NCI-H2171 (cell line): ENCODE measurements around the gene SCARB1.

ENCODE experiments used
- DNase-seq: peaks from one replicate; lab custom pipeline; 2025; lab: John Stamatoyannopoulos, UW

SCARB1 gene

DNA sequence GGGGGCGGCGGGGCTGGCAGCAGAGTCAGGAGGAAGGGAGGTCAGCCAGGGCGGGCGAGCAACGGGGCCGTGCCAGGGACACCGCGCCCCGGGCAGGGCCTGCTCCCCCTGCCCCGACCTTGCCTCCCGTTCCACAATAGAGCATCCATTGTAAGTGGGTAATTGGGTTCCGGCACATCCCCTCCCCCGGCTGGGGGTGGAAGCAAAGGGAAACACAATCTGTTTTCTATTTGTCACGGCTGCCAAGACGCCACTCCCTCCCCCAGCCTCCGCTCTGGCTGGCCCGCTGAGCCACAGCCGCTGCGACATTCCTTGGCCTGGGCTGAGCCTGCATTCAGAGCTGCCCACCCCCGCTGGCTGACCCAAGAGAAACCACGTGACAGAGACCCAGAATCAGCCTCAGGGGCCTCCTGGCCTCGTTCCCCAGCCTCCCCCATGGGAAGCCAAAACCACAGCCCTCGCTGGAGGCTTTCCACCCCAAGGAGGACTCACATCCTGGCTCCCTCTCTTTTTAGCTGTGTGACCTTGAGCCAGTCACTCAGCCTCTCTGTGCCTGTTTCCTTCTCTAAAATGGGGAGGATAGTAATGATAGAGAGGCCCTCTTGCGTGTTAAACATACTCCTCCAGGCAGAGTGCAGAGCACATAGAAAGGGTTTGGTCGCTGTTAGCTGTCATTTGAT lies 117.6 kb downstream of the SCARB1 start:
- DNase-seq, result peak; percentile 84

DNA sequence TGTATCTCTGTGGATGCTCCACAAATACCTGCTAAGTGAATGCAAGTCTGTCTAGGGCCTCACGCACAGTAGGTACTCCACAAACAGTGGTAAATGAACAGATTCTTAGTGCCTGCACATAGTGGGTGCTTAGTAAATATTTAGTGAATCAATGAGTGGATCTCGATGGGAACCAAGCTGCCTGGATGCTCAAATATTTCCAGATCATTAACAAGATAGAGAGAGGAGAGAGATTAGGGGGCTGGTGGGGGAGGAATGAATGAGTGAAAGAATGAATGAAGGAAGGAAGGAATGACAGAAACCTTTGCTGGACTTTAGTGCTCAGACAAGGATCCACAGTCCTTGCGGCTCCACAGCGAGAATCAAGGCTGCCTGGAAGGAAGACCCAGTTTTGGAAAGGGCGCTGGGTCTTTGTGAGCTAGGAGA lies 118.2 kb downstream of the SCARB1 start:
- no peak for DNase-seq

DNA sequence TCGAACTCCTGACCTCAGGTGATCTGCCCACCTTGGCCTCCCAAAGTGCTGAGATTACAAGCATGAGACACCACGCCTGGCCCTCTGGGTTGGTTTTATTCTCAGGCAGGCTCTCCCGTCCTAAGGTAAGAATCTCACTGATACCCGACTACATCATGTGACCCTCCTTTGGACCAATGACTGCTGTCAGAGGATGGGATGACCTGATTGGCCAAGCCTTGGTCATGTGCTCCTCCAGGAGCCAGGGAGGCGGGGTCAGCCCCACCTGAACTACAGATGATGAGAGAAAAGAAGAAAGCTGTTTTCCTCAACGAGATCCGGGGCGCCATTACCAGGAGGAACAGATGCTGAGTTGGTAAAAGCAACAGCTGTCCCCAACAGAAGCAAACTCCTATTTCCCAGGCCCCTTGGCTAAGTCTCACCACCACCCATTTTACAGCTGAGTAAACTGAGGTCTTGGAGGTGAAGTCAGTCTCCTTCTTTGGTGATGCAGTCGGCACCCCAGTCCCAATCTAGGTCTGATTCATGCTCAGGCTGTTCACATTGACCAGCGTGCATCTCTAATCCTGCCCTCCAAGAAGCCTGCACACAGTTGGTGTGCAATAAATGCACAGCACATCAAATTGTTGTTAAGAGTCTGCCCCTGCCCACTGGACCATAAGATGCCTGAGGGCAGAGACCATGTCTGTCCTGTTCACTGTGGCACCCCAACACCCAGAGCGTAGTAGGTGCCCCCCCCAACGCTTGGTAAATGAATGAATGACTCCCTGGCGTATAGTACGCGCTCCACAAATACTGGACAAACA lies 118.8 kb downstream of the SCARB1 start:
- peak; percentile 96 for DNase-seq

DNA sequence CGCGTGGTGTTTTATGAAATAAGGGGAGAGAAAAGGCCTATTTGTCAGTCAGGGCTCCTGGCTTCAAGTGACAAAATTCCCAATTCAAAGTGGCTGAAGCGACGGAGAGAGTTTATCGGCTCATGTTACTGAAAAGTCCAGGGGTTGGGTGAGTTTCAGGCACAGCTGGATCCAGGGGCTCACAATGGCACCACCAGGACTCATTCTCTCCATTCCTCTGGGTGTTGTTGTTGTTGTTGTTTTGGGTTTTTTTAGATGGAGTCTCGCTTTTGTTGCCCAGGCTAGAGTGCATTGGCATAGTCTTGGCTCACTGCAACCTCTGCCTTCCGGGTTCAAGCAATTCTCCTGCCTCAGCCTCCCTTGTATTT lies 119.4 kb downstream of the SCARB1 start:
- DNase-seq, result no peak

DNA sequence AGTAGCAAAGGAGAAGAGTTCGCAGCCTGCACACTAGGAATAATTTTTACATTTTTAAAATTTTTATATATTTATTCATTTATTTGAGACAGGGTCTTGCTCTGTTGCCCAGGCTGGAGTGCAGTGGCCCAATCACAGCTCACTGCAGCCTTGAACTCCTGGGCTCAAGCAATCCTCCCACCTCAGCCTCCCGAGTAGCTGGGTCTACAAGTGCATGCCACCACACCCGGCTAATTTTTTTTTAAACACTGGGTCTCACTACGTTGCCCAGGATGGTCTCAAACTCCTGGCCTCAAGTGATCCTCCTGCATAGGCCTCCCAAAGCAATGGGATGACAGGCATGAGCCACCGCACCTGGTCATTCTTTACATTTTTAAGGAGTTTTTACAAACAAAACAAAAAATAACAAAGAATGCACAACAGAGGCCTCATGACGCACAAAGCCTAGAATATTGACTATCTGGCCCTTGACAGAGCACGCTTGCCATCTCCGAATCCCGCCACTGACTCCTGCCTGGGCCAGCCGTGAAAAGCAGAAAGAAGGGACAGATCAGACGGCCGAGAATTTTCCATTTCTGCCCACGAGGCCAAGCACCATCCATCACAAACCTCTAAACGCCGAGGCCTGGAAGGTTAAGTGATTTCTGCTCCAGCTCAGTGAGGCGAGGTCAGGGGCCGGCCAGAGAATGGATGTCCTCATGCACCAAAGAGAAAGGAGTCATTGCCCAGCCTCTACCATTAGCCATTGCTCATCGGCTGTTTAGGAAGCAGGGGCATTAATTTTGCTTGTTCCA lies 120.0 kb downstream of the SCARB1 start:
- DNase-seq, result no peak

DNA sequence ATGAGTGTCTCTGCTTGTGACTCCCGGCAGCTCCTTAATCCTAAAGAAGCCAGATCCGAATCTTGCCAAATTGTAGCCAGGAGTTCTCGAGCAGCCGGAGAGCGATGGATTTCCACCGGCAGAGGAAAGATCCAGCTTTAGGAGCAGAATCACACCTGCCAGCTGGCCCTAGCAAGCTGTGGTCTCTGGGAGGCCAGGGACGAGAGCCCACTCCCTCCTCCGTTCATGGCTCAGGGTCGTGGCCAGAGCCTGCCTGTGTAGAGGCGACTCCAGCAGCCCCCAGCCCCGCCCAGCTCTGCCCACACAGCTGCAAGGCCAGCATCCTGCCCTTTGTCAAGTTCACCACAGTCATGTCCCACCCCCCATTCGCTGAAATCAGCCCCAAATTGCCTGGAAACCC lies 121.0 kb downstream of the SCARB1 start:
- DNase-seq, result no peak

DNA sequence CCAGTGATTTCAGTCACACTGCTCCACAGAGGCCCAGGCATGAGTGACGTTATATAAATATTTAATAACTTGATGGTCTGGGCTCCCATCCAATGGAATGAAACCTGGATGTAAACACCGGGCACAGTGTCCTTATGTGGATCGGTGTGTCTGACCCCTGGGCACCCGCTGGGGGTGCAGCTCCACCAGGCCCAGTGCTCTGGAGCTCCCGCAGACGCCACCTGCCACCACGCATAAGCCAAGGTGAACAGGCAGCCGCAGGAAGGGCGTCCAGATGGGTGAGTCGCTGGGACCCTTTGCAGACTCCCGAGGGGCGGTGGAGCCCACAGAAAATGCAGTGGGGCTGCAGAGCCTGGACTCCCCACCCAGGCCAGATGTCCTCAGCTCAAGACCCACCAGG lies 121.6 kb downstream of the SCARB1 start:
- DNase-seq, result peak; percentile 50

DNA sequence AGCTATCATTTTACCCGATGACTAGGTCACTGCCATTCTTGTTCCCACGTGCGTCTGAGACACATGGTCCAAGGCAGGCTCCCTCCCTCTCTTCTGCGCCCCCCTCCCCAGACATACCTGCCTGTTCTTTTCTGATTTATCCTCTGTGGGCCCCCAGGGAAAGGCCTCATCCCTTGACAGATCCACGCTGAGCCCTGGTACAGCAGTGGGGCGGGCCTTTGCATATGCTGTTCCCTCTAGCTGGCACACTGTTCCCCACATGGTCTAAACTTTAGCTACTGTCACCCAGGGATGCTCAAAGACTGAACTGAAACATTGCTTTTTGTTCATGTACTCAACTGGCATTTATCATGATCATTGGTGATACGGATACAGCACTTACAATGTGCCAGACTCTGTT lies 122.5 kb downstream of the SCARB1 start:
- no peak for DNase-seq

DNA sequence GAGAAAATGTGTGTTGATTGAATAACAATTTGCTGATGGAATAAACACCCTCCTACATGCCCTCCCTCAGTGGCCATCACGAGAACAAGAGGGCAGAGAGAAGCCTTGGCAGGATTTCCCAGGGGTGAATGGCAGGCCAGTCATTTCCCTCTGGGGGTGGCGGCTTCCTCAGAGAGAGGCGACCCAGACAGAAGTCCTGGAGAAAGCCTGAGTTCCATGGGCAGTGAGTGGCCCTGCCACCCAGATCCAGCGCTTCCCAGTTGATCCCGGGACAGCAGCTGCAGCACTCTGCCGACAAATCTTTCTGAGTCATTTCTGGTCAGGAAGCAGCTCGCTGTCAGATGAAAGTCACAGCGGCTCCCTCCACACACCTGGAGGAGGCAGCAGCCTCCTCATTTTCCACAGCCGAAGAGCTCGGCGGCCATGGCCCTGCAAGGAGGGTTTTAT lies 123.0 kb downstream of the SCARB1 start:
- no peak for DNase-seq

DNA sequence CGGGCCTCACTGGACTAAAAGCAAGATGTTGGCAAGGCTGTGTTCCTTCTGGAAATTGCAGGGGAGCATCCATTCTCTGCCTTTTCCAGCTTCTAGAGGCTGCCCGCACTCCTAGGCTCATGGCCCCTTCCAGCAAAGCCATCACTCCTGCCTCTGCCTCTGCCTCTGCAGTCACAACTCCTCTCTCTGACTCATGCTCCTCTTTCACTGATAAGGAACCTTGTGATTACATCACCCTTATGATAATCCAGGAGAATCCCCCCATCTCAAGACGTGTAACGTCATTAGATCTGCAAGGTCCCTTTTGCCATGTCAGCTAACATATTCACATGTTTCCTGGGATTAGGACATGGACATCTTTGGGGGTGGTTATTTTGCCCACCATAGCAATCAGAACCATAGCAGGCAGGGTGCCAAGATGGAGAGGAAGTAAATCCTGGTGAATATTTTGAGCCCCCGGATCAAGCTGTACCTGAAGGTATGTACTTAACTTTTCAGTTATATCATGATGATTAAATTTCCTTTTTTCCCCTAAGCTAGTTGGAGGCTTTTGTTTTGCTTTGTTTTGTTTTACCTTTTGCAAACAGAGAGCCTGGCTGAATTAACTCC lies 123.6 kb downstream of the SCARB1 start:
- DNase-seq, result no peak

DNA sequence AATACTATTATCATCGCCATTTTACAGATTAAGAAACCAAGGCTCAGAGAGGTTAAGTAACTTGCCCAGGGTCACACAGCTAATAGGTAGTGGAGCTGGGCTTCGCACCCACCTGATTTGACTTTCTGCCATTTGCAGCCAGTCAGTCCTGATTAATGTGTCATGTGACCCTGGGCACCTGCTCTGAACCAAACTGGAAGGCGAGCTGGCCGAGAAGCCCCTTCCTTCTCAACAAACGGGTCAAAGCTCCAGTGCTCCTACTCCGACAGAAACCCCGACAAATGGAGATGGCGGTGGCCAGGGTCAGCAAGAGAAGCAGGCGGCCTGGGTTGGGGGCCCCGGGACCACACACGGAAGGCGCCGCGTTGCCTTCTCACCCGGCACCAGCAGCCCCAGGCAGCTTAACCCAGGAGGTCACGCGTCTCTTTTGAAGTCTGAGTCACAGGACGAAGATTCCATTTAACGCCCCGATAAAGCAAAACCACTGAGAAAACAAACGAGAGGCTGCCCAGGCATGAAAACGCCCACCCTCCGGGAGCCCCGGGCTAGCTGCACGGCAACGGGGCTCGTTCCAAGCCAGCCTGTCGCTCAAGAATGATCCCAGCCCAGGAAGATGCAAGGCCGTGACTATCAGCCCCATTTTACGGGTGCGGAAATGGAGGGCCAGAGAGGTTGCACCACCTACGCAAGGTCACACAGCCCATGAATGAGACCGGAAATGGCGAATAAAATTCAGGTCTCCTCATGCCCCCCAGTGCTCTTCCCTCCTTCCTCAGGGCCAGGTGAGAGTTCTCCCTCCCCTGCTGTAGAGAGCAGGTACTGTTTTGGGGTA lies 124.8 kb downstream of the SCARB1 start:
- no peak for DNase-seq

DNA sequence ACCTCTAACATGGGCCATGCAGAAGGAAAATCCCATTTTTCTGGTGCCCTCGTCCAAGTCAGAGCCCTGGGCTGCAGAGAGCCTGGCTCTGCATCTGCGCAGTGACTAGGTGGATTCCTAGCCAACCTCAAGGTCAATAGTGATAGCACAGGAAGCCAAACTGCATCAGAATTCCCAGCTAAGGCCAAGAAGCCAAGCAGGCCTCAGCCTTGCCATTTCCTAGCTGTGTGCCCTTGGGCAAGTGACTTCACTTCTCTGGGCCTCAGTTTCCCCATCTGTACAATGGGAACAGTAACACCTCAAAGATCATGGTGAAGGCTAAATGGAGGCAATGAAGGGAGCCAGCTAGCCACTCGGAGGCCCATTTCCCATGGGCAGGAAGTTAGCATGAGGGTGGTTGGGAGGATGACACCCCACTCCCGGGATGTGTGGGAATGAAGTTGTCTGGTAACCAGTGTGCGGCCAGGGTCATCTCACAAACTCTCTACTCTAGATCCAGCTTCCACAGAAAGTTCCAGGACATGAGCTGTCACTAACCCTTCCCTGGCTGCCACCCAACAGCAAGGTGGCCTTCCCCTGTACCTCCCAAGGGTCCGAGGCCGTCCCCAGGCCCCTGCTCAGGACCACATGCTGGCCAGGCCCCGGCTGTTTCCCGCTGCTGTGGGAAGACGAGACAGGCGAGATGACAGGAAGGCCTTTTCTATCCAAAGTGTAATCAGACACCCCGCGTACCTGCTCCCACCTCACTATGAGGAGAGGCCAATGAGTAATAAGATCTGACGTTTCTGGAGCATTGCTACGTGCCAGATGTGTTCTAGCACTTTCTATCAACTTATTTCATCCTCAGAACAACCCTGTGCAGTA lies 125.7 kb downstream of the SCARB1 start:
- DNase-seq, result no peak

DNA sequence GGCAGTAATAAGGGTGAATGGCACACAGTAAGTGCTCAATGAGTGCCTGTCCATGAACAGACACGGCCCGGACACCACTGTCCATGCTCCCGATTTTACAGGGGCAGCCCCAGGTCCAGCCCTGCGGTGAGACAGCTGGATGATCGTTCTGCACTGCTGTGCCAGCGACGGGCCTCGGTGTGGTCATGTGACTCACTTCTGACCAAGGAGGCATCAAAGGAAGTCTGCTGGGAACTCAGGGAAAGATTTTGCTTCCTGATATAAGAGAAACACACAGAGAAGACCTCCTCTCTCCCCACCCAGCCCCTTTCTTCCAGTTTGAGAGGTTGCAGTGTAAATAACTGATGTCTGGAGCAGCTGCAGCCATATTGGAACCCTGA lies 126.6 kb downstream of the SCARB1 start:
- DNase-seq, result no peak

DNA sequence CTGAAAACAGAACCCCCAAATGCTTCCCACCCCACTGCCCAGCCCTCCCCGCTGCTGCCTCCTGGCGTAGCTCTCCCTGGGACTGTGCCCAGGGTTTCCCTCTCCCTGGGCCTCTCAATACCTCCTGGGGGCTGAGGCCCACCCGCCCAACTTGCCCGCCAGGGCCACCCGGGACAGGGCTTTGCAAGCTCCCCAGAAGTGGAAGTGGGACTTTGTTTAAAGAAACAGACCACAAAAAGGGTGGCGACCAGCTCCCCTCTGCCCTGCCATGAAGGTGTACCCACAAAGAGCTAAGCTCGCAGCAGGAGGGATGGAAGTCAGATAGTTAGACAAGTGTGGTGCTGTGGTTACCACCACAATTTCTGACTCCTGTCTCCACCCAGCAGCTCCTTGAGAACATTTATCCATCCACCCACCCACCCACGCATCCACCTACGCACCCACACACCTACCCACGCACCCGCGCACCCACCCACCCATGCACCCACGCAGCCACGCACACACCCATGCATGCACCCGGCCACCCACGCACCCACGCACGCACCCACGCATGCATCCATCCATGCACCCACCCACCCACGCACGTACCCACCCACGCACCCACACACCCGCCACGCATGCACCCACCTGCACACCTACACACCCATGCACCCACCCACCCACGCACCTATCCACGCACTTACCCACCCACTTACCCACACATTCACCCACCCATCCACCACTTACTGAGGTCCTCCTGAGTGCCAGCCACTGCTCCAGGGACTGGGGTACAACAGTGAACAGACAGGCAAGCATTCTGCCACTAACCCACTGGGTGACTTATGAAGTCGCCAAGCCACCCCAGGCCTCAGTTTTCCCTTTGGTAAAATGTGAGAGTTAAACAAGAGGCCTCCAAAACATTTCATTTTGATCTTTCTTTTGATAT lies 127.3 kb downstream of the SCARB1 start:
- DNase-seq, result no peak

DNA sequence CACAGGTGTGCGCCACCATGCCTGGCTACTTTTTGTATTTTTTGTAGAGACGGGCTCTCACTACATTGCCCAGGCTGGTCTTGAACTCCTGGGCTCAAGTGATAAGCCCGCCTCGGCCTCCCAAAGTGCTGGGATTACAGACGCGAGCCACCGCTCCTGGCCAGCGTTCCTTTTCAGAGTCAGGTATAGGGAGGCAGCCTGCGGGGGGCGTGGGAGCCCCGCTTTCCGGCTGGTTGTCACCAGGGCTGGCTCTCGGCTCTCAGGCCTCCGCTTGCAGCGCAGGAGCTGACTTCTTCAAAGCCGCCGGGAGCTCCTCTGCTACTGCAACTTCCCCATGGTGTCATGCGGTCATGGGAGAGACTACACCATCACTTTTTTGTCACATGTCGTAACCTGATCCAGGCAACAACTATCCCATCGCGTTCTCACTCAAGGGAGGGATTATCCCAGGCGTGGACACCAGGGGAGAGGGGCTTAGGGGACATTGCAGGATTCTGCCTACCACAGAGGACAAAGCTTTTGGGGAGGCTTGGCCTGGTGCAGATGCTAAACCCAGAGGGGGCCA lies 129.4 kb downstream of the SCARB1 start:
- no peak for DNase-seq

DNA sequence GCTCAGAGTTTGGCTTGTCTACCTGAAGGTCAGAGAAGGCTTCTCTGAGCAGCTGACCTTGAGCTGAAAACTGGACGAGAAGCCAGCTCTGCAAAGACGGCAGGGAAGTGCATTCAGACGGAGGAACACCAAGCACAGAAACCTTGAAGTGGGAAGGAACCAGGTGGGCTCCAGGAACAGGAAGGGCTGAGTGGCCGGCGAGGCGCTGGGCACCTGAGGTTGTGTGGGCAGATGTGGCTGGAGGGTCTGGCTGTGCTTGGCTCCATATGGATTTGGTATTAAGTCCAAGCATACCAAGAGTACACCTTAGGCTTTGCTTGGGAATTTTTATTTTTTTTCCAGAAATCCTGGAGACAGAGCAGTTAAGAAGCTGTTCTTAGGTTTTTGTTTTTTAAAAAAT lies 130.6 kb downstream of the SCARB1 start:
- DNase-seq, result no peak

DNA sequence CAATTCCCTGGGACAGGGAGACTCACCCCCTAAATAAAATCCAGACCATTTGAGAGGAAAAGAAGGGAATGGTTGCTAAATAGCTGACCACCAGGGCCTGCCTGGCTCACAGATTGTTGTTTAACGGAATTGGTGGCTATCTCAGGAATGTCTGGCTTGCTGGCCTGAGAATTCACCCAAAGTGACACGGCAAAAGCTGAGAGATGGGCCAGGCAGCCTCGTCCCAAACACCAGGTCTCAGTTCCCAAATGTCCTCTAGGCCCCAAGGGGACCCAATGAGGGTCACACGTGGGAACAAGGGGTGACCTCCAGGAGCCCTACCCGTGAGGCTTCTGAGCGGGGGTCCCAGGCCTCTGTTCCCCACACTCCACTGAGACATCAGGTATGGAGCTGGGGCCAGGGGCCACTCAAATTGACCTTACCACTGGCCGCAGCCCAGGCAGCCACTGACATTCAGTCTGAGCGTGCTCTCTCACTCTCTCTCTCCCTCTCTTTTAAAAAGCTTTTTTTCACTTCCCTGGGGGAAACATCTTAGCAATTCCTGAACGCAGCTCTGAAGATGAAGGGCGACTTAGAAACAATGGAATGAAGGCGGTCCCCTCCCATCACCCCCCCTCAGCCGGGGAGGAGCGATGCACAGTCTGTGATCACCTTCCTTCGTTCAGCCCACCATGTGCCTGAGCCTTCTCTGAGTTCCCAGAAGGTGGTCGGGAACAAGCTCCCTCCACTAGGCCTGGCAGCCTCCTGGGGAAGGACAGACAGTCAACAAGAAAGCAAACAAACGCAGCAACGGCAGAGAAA lies 131.2 kb downstream of the SCARB1 start:
- no peak for DNase-seq

DNA sequence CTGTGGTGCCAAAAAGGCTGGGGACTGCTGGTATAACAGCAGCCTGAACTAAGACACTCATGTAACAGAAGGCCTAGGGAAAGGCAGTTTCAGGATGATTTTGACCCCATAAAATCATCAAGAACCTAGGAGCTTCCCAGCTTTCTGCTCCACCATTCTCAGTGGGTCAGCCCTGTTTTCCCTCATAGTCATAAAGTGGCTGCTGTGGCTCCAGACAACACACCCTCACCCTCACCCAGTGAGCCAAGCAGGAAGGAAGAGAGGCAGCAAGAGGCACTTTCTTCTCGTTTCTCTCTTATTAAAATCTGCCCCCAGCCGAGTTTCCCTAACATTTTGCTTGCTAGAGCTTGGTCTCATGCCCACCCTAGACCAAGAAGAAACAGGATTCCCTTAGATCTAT lies 131.8 kb downstream of the SCARB1 start:
- DNase-seq, result no peak
